Spinal cord (tissue), 10 donors: ENCODE measurements around the gene SYT9. TPM values are rescaled to one million over a fixed set of nuclear protein-coding genes. Genes with fewer than 3 reads are reported as not detected.
A peak's percentile ranks its signal among the peaks of the same experiment; 100 is the strongest.

Source experiments
- DNase-seq, 6 donors: peaks; one replicate each; pipeline versions ENCODE4 v3.0.0 to v3.0.0-alpha.2; 2013 to 2015; ENCODE audit warnings: low spot score in 6 of 6, low read depth in 4 of 6
- H3K27ac ChIP-seq: one replicate; pipeline ENCODE4 v1.5.1; 2013; ENCODE audit warnings: low read depth, low read length, control low read depth
- H3K27me3 ChIP-seq: one replicate; pipeline ENCODE4 v1.6.1; 2013; ENCODE audit warnings: low read length; ENCODE audit not compliant: control insufficient read depth, insufficient read depth
- H3K36me3 ChIP-seq: one replicate; pipeline ENCODE4 v1.6.1; 2013; ENCODE audit warnings: low read length; ENCODE audit not compliant: control insufficient read depth, insufficient read depth
- H3K4me1 ChIP-seq: one replicate; pipeline ENCODE4 v1.6.1; 2013; ENCODE audit warnings: low read length; ENCODE audit not compliant: control insufficient read depth, insufficient read depth
- H3K4me3 ChIP-seq: one replicate; pipeline ENCODE4 v1.5.1; 2013; ENCODE audit warnings: low read depth, low read length, control low read depth
- H3K9me3 ChIP-seq: one replicate; pipeline ENCODE4 v1.6.1; 2013; ENCODE audit warnings: low read length; ENCODE audit not compliant: control insufficient read depth, insufficient read depth
- whole genome bisulfite sequencing: methylation state at CpG from one replicate; pipeline ENCODE4 v1.1.5; 2013; ENCODE audit warnings: missing lambda C conversion rate; ENCODE audit not compliant: insufficient coverage; 5-methylcytosine and 5-hydroxymethylcytosine counted together
- polyA plus RNA-seq, 2 donors: library from polyadenylated mRNA; unstranded; fragments of 120-200 nt; gene quantifications; one replicate each; pipeline ENCODE4 v1.2.1, GENCODE V29; 2013; ENCODE audit not compliant: insufficient read length in 2 of 2
- total RNA-seq, 2 donors: library from RNA; depleted of rRNA in 1 of 2; stranded (reverse); fragments of 120-200 nt in 1 of 2; fragments of >200 nt in 1 of 2; gene quantifications; one replicate each; pipeline versions ENCODE4 v1.2.3 to v1.2.4, GENCODE V29; 2013 to 2014
- donor health status: healthy.

The SYT9 gene
- total and polyA plus RNA-seq, 4 donors: 10.1 to 22.5 (median 14.6) TPM

GRCh38 chr11:7488681-7489080, 237.0 kb downstream of the SYT9 start:
- Histone ChIP-seq H3K4me1 (peaks cover 5% of the 10 kb centered on the region), H3K27ac (no peak overlapping the region), H3K9me3 (no peaks in the 10 kb centered on the region), H3K27me3 (no peaks in the 10 kb centered on the region), H3K4me3 (no peak overlapping the region), H3K36me3 (no peaks in the 10 kb centered on the region)
- no CpG with 5 or more reads among the region's 1 CpG for WGBS
- no peak for DNase-seq

DNA sequence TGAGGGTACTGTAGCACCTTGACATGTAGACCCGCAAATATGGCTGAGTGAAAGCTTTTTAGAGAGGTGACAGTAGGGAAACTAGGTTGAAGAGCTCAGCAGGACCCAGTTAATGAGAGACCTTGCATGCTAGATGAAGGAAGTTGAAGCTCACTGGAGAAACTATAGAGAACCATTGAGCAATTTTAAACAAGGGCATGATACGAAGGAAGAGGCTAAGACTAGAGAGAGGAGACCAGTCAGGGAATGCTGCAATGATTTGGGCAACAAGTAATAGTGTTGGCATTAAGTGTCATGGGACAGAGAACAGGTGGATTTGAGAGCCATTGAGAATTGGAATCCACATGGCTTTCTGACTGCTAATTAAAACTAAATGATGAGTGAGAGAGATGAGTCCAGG, 237.7 kb downstream of the SYT9 start:
- Histone ChIP-seq H3K4me1 (peaks cover 5% of the 10 kb centered on the region), H3K36me3 (no peaks in the 10 kb centered on the region), H3K4me3 (no peak overlapping the region), H3K27ac (no peak overlapping the region), H3K27me3 (no peaks in the 10 kb centered on the region), H3K9me3 (no peaks in the 10 kb centered on the region)
- 92% methylated on average over 2 of the region's 2 CpGs for WGBS
- no peak for DNase-seq

DNA sequence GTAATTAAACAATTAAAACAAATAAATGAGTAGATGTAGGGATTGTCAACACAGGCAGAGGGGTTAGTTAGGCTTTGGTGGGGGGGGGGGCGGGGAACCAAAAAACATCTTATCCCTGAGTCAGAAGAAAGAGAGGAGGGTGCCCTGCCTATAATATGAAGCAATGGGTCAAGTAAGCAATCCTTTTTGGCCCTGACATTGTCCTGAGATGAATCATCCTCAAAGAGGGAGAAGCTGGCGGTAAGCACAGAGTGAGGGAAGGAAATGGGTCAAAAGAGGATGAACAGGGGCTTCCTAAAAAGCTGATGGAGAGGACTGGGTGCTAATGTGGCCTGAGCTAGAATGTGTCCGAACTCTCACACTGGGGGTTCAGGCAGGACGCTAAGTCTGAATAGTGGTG, 238.3 kb downstream of the SYT9 start:
- 100% methylated on average over 3 of the region's 4 CpGs for WGBS
- Histone ChIP-seq H3K4me1 (peaks cover 5% of the 10 kb centered on the region), H3K9me3 (no peaks in the 10 kb centered on the region), H3K27ac (no peak overlapping the region), H3K4me3 (no peak overlapping the region), H3K27me3 (no peaks in the 10 kb centered on the region), H3K36me3 (no peaks in the 10 kb centered on the region)
- no peak for DNase-seq

DNA sequence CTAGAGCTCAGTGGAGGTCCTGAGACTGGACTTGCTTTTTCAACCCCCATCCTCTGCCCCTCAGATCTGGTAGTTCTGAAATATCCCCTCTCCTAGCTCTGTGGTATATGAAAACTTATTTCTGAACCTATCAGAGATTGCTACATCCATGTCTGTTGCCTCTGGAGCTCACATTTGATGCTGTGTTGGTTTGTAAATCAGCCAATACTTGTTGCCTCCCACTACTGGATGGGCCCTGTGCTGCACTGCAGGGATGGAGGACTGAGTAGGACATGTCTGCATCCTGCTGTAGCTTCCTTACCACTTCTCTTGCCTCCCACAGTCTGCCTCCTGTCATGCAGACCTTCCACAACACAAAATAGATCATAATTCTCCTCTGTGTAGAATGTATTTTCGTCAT, 238.8 kb downstream of the SYT9 start:
- Histone ChIP-seq H3K36me3 (no peaks in the 10 kb centered on the region), H3K9me3 (no peaks in the 10 kb centered on the region), H3K27ac (no peak overlapping the region), H3K4me1 (peaks cover 5% of the 10 kb centered on the region), H3K4me3 (no peak overlapping the region), H3K27me3 (no peaks in the 10 kb centered on the region)
- DNase-seq: no peak
- WGBS: 100% methylated on average over 1 of the region's 1 CpG

DNA sequence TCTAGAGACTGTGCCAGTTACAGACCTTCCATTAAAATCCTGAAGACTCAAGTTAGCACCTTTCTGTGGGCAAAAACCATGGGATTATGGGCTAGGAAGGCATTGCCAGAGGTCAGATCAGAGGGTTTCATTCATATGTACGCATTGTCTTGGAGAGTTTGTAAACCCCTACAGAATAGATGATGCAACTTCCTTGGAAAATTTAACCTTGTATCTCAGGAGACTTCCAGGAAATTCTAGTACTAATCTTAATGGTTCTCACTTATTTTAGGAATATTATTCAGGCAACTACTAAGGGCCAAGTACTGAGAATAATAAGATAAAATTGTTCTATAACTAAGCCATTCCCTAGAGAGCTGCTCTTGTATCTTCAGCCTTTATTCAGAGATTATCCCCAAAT, 240.5 kb downstream of the SYT9 start:
- Histone ChIP-seq H3K27me3 (no peaks in the 10 kb centered on the region), H3K27ac (no peak overlapping the region), H3K4me3 (no peak overlapping the region), H3K36me3 (no peaks in the 10 kb centered on the region), H3K4me1 (no peaks in the 10 kb centered on the region), H3K9me3 (no peaks in the 10 kb centered on the region)
- WGBS: no CpG with 5 or more reads among the region's 1 CpG
- DNase-seq: no peak

- Histone ChIP-seq H3K9me3 (no peaks in the 10 kb centered on the region), H3K36me3 (no peaks in the 10 kb centered on the region), H3K27me3 (no peaks in the 10 kb centered on the region), H3K27ac (no peak overlapping the region), H3K4me3 (no peak overlapping the region), H3K4me1 (no peaks in the 10 kb centered on the region)
- no CpG with 5 or more reads among the region's 2 CpGs for WGBS
- no peak for DNase-seq
Measured at GRCh38 chr11:7493670-7494069, 242.0 kb downstream of the SYT9 start.

DNA sequence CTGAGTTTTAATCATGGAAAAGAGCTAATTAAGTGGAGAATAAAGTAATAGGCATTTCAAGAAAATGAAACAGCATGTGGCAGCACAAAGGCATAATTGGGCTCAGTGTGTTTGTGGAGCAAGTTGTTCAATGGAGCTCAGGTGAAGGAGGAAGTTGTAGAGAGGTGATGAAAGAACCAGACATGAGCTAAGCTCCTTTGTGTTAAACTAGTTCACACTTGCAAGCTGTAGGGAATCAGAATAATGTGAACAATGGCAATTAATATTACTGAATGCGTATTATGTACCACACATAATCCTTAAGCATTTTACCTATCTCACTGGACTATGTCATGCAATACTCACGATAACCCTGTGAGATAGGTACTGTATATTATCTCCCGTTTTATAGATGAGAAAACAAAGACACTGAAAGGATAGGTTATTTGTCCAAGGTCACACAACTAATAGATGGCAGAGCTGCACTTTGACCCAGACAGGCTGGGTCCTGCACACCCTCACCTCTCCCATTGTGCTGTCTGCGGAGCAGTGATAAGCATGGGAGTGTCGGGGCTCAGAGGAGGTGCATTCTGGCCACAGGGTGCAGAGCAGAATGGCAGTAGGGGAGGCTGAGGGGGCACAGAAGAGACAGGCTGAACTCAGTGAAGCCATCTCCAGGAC, 242.5 kb downstream of the SYT9 start:
- DNase-seq: peak in 1 of 6 donors; percentile 41
- Histone ChIP-seq H3K36me3 (no peaks in the 10 kb centered on the region), H3K27me3 (no peaks in the 10 kb centered on the region), H3K4me3 (no peak overlapping the region), H3K4me1 (no peaks in the 10 kb centered on the region), H3K9me3 (no peaks in the 10 kb centered on the region), H3K27ac (no peak overlapping the region)
- WGBS: 100% methylated on average over 2 of the region's 5 CpGs

DNA sequence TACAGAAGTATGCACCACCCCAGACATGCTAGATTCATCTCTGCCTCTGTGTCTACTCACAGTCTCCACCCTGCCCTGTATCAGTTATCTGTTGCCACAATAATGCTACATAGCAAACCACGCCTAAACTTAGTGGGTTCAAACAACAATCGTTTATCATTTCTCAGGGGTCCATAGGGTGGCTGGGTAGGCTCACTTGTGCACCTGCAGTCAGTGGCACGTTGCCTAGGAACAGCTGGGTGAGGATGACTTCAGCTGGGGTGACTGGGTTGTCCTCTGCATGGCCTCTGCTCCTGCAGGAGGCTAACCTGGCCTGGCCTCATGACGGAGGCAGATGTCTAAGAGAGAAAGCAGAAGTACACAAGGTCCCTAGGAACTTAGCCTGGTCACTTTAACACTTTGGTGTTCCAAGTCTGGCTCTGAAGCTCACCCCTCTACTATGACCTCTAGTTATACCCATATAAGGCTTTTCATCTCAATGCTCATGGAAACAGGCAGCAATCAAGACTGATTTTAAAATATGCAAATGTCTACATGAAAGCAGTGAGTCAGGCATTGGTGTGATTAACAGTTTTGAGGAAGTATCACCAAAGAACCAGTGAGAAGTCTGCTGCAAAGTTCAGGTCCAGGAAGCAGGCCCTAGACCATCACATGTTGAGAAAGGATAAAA, 244.3 kb downstream of the SYT9 start:
- no peak for DNase-seq
- Histone ChIP-seq H3K9me3 (no peaks in the 10 kb centered on the region), H3K36me3 (no peaks in the 10 kb centered on the region), H3K4me1 (peaks cover 7% of the 10 kb centered on the region), H3K27me3 (no peaks in the 10 kb centered on the region), H3K27ac (no peak overlapping the region), H3K4me3 (no peak overlapping the region)
- 82% methylated on average over 3 of the region's 4 CpGs for WGBS

DNA sequence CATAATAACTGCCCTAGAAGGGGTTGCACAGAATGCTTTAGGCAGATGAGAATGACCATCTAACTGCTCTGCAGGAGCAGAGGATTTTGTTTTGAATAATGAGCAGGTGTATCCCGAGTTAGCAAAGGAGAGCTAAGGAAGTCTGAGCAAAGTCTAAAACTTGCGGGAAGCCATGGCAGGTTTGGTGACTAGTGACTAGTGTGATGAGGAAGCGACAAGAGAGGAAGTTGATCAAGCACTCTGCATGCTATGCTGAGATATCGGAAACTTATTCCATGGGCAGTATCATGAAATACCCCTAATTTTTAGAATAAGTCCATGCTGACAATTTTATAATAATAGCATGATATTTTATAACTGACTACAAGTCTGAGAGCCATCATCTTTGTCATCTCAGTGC, 246.5 kb downstream of the SYT9 start:
- peaks cover 7% of the 10 kb centered on the region for H3K4me1 ChIP-seq
- 87% methylated on average over 2 of the region's 4 CpGs for WGBS
- no peaks in the 10 kb centered on the region for H3K9me3 ChIP-seq
- H3K36me3 ChIP-seq: no peaks in the 10 kb centered on the region
- DNase-seq: no peak
- no peaks in the 10 kb centered on the region for H3K27me3 ChIP-seq
- H3K4me3 ChIP-seq: no peak overlapping the region
- H3K27ac ChIP-seq: no peak overlapping the region

DNA sequence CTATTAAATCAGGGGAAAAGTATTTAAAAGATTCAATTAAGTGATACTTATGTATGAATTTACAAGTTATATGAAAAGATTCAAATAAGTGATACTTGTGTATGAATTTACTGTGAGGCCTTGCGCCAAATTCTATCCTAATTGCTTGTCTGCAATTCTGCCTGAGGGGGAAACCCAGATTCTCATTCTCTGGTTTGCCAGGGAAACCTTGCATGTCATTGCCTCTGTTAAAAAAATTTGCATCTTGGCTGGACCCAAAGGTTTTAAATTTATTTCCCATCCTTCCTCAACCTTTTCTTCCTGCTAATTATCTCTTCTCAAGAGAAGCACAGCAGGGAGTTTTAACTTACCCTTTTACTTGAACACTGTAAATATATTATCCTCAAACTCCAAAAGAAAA, 247.4 kb downstream of the SYT9 start:
- Histone ChIP-seq H3K36me3 (no peaks in the 10 kb centered on the region), H3K4me3 (no peak overlapping the region), H3K9me3 (no peaks in the 10 kb centered on the region), H3K27ac (no peak overlapping the region), H3K4me1 (peaks cover 7% of the 10 kb centered on the region), H3K27me3 (no peaks in the 10 kb centered on the region)
- DNase-seq: peak in 2 of 6 donors; percentile 69 to 84
- 27% methylated on average over 1 of the region's 1 CpG for WGBS
